ENCODE measurements around the gene GCG.

Gene GCG

DNA sequence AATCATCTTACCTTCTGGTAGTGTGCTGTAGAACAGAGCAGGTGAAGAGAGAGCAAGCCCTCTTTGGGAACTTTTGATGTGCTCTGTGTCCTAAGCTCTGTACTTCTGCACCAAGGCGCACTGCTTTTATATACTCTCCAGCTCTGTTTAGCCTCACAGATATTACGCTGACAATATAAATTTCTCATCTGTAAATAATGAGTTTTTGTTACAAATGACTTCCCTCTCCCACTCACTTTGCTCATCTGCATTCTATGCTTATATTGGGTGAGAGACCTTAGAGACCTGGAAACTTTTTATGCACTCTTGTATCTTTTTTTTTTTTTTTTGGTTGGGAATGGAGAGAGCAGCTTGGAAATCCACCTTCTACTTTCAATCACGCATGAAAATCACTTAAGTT is at the start of gene GCG:
Gene GCG, minus strand, starts transcription at position 101 of the 400 bp plus-strand sequence. CDS start 3,069 bp downstream, outside the sequence.
- TF ChIP-seq, protein P1, sequence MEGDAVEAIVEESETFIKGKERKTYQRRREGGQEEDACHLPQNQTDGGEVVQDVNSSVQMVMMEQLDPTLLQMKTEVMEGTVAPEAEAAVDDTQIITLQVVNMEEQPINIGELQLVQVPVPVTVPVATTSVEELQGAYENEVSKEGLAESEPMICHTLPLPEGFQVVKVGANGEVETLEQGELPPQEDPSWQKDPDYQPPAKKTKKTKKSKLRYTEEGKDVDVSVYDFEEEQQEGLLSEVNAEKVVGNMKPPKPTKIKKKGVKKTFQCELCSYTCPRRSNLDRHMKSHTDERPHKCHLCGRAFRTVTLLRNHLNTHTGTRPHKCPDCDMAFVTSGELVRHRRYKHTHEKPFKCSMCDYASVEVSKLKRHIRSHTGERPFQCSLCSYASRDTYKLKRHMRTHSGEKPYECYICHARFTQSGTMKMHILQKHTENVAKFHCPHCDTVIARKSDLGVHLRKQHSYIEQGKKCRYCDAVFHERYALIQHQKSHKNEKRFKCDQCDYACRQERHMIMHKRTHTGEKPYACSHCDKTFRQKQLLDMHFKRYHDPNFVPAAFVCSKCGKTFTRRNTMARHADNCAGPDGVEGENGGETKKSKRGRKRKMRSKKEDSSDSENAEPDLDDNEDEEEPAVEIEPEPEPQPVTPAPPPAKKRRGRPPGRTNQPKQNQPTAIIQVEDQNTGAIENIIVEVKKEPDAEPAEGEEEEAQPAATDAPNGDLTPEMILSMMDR (IDR thresholded peaks at IDR 0.05; ENCODE audit: control insufficient read depth, insufficient read depth, low read depth, low read length, missing control alignments): no peak
- DNase-seq (ENCODE audit: low read depth): no peak
- no peak within 1 kb of the TSS for H3K4me3 ChIP-seq (ENCODE audit: control insufficient read depth, low read depth, low read length)

DNA sequence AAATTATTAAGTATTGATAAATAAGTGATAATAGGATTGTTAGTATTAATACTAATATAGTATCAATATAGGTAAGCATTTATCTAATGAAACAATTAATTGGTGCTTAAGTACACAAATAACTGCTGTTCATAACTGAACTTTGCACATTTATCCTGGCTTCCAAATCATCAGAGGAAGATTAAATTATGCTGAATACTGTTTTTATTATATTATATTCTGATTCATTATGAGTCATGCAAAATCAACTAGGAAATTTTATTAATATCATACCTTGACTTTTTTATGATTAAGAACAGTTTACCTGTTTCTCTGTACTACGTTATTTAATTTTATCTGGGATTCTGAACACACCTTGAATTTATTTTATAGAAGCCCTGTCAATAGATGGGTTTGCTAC is 48.6 kb upstream of the GCG start:
- TF ChIP-seq, protein P1 (IDR thresholded peaks at IDR 0.05; ENCODE audit: control insufficient read depth, insufficient read depth, low read depth, low read length, missing control alignments): no peak
- H3K4me3 ChIP-seq (ENCODE audit: control insufficient read depth, low read depth, low read length): no peak overlapping the region
- DNase-seq (ENCODE audit: low read depth): no peak

DNA sequence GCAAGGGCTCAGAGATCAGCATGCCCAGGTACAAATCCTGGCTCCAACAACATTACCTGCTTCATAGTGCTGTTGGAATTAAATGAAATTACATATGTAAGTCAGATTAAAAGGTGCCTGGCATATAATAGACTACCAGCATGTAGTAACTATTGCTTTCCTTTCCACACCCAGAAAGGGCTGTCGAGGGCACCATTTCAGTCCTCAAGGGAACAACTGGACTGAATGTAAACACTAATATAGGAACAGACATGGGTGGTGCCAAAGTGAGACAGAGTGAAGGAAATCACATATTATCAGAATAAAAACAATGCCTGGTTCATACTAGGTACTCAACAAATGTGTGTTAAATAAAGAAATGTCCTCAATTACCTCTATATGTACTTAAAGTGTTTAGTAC is 47.9 kb upstream of the GCG start:
- DNase-seq (ENCODE audit: low read depth): no peak
- TF ChIP-seq, protein P1 (IDR thresholded peaks at IDR 0.05; ENCODE audit: control insufficient read depth, insufficient read depth, low read depth, low read length, missing control alignments): no peak
- no peak overlapping the region for H3K4me3 ChIP-seq (ENCODE audit: control insufficient read depth, low read depth, low read length)

DNA sequence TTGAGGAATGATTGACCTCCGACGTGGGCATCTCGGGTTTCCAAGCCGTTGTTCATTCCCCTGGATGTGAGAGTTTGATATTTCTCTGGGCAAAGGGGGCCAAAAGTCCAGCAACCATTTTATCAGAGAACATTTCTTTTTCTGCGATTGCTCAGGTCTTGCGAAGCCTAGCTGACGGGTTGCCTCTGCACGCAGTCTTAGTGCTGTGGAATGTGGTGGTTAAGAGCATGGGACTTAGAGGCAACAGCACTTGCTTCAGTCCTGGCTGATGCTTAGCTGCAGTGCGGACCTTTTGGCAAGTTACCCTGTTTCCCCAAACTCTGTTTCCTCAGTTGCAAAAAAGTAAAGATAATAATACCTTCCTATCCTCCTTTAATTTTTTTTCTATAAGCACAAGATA is 46.2 kb upstream of the GCG start:
- H3K4me3 ChIP-seq (ENCODE audit: control insufficient read depth, low read depth, low read length): no peak overlapping the region
- TF ChIP-seq, protein P1 (IDR thresholded peaks at IDR 0.05; ENCODE audit: control insufficient read depth, insufficient read depth, low read depth, low read length, missing control alignments): no peak
- no peak for DNase-seq (ENCODE audit: low read depth)

DNA sequence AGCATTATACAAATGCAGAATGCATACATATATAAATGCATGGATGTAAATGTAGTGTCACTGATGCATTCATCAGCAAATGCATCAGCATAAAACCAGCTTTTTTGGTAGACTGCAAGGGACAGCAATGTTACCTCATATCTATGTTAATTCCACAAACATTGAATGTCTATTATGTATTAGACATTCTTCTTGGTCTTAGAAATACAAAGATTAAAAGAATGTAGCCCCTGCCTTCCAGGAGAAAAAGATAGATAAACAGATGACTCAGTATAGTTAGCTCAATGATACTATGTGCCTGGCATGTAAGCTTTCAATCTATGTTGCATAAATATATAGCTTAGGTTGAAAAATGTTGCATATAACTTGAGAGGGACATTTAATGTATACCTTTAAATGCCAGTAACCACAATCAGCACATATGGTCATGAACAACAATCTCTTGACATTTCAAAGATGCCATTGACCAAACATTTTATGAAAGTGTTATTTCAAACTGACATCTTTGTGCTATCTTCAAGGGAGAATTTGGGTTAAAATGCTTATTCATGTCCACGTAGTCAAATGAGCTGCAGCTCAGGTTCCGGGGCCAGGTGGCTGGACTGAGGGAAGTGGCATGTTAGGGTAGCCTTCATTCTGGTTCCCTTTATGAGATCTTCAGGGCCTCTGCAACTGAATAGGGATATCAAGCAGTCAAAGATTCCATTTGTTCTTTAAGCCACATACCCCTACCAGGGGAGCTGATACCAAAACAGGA is 45.2 kb upstream of the GCG start:
- no peak for DNase-seq (ENCODE audit: low read depth)
- TF ChIP-seq, protein P1 (IDR thresholded peaks at IDR 0.05; ENCODE audit: control insufficient read depth, insufficient read depth, low read depth, low read length, missing control alignments): no peak
- H3K4me3 ChIP-seq (ENCODE audit: control insufficient read depth, low read depth, low read length): no peak overlapping the region

DNA sequence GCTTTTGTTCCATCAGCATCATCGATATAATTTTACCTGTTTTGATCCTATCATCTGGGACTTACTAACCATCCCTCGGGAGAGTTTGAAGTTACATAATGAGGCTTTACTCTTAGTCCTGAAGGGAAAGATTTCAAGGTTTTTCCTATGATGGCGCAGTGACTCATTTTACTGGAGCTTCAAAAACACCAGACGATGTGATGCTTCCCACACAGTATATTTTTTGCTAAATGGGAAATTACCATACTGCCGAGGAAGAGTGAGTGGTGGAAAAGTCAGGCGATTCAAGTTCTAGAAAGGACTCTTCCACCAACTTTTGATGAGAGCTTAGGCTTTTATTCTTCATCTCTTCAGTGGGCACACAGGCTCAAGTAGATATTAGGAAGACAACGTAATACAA is 44.6 kb upstream of the GCG start:
- TF ChIP-seq, protein P1 (IDR thresholded peaks at IDR 0.05; ENCODE audit: control insufficient read depth, insufficient read depth, low read depth, low read length, missing control alignments): no peak
- DNase-seq (ENCODE audit: low read depth): no peak
- H3K4me3 ChIP-seq (ENCODE audit: control insufficient read depth, low read depth, low read length): no peak overlapping the region
